Natural killer cell (primary cell): ENCODE measurements around the gene HBG2. TPM values are rescaled to one million over a fixed set of nuclear protein-coding genes. Genes with fewer than 3 reads are reported as not detected.

ENCODE experiments used
- ATAC-seq, 3 donors: fragments of 150-1000 bp in 2 of 3; fragments of 200-7000 bp in 1 of 3; cut with Tn5 transposase; 1 replicate in 1 of 3; 2 replicates in 2 of 3; pipeline ENCODE4 v1.10.0; 2021; ENCODE audit warnings: mild to moderate bottlenecking in 2 of 3, moderate library complexity in 2 of 3
- DNase-seq, 2 donors: peaks; one replicate each; pipeline versions ENCODE4 v3.0.0 to v3.0.0-alpha.2; 2013 to 2021; ENCODE audit warnings: mixed read lengths in 1 of 2
- H3K27ac ChIP-seq: one replicate; pipeline ENCODE4 v1.5.1; 2013; ENCODE audit warnings: mild to moderate bottlenecking, low read length
- H3K27me3 ChIP-seq: one replicate; pipeline ENCODE4 v1.6.1; 2013; ENCODE audit warnings: low read length; ENCODE audit not compliant: control insufficient read depth, insufficient read depth
- H3K36me3 ChIP-seq: one replicate; pipeline ENCODE4 v1.6.1; 2013; ENCODE audit warnings: low read length; ENCODE audit not compliant: control insufficient read depth, insufficient read depth
- H3K4me1 ChIP-seq: one replicate; pipeline ENCODE4 v1.6.1; 2013; ENCODE audit warnings: low read length; ENCODE audit not compliant: control insufficient read depth, insufficient read depth
- H3K4me3 ChIP-seq: one replicate; pipeline ENCODE4 v1.5.1; 2013; ENCODE audit warnings: low read length
- H3K9me3 ChIP-seq: one replicate; pipeline ENCODE4 v1.6.1; 2013; ENCODE audit warnings: low read length; ENCODE audit not compliant: control insufficient read depth, insufficient read depth
- H3K27ac Mint-ChIP-seq, 2 donors: one replicate each; pipeline ENCODE4 v1.8.0; 2022; ENCODE audit warnings: mild to moderate bottlenecking in 2 of 2, mixed read lengths in 2 of 2, moderate library complexity in 1 of 2
- H3K27me3 Mint-ChIP-seq, 2 donors: one replicate each; pipeline ENCODE4 v1.8.0; 2022; ENCODE audit warnings: low read depth in 2 of 2, mixed read lengths in 2 of 2
- H3K36me3 Mint-ChIP-seq: one replicate; pipeline ENCODE4 v1.8.0; 2022; ENCODE audit warnings: mixed read lengths
- H3K4me1 Mint-ChIP-seq, 2 donors: one replicate each; pipeline ENCODE4 v1.8.0; 2022; ENCODE audit warnings: mixed read lengths in 2 of 2
- H3K4me3 Mint-ChIP-seq: one replicate; pipeline ENCODE4 v1.8.0; 2022; ENCODE audit warnings: mild to moderate bottlenecking, moderate library complexity, mixed read lengths
- H3K9me3 Mint-ChIP-seq, 2 donors: one replicate each; pipeline ENCODE4 v1.8.0; 2022; ENCODE audit warnings: mixed read lengths in 2 of 2
- WGBS: methylation state at CpG from one replicate; pipeline ENCODE4 v1.1.7; 2013; ENCODE audit warnings: missing lambda C conversion rate; ENCODE audit not compliant: insufficient coverage; 5-methylcytosine and 5-hydroxymethylcytosine counted together
- intact Hi-C: fragments of 100-400 bp; cut with micrococcal nuclease; formaldehyde crosslinking; loops from one replicate; pipeline ENCODE4 v1.14.2; 2022
- total RNA-seq, 4 donors: library from RNA; stranded (reverse); fragments of 120-200 nt in 1 of 4; gene quantifications; one replicate each; pipeline versions ENCODE4 v1.2.3 to v1.2.4, GENCODE V29; 2013 to 2022
- TF ChIP-seq, protein P1 (sequence below): fragments of 200-600 bp; IDR thresholded peaks from one replicate; pipeline ENCODE4 v1.8.0; 2022; ENCODE audit warnings: antibody characterized with exemption

HBG2 gene
- total RNA-seq, 3 donors from 2014 or later (not counting 1 experiment from before 2014, with no cell fraction given) = not detected

DNA sequence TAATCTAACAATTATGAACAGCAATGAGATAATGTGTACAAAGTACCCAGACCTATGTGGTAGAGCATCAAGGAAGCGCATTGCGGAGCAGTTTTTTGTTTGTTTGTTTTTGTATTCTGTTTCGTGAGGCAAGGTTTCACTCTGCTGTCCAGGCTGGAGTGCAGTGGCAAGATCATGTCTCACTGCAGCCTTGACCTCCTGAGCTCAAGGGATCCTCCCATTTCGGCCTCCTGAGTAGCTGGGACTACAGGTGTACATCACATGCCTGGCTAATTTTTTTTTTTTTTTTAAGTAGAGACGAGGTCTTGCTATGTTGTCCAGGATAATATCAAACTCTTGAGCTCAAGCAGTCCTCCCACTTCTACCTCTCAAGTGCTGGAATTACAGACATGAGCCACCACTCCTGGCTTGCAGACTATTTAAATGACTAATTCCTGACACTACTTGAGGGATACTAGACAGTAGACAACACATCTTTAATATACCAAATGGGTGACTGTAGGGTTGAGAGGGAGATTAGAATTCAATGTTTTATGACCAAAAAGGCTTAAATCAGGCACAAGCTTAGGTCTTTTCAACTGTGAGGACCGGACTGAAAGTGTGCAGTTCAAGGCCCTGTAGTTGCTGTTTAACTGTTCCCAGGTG is 34.4 kb upstream of the HBG2 start:
- H3K4me3 ChIP-seq = no peak overlapping the region
- Mint-ChIP-seq H3K27me3 (no peaks in the 10 kb centered on the region), H3K36me3 (no peaks in the 10 kb centered on the region), H3K27ac (no peak overlapping the region), H3K4me3 (no peak overlapping the region), H3K9me3 (peaks cover 0 to 2% of the 10 kb centered on the region in 2 donors), H3K4me1 (no peaks in the 10 kb centered on the region)
- no peaks in the 10 kb centered on the region for H3K9me3 ChIP-seq
- intact Hi-C loops = no loop called here
- H3K27me3 ChIP-seq = no peaks in the 10 kb centered on the region
- ATAC-seq (no peak), DNase-seq (no peak)
- TF ChIP-seq, protein P1, sequence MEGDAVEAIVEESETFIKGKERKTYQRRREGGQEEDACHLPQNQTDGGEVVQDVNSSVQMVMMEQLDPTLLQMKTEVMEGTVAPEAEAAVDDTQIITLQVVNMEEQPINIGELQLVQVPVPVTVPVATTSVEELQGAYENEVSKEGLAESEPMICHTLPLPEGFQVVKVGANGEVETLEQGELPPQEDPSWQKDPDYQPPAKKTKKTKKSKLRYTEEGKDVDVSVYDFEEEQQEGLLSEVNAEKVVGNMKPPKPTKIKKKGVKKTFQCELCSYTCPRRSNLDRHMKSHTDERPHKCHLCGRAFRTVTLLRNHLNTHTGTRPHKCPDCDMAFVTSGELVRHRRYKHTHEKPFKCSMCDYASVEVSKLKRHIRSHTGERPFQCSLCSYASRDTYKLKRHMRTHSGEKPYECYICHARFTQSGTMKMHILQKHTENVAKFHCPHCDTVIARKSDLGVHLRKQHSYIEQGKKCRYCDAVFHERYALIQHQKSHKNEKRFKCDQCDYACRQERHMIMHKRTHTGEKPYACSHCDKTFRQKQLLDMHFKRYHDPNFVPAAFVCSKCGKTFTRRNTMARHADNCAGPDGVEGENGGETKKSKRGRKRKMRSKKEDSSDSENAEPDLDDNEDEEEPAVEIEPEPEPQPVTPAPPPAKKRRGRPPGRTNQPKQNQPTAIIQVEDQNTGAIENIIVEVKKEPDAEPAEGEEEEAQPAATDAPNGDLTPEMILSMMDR = no peak
- no peaks in the 10 kb centered on the region for H3K36me3 ChIP-seq
- H3K27ac ChIP-seq = no peak overlapping the region
- 80% methylated on average over 6 of the region's 6 CpGs for WGBS
- no peaks in the 10 kb centered on the region for H3K4me1 ChIP-seq

DNA sequence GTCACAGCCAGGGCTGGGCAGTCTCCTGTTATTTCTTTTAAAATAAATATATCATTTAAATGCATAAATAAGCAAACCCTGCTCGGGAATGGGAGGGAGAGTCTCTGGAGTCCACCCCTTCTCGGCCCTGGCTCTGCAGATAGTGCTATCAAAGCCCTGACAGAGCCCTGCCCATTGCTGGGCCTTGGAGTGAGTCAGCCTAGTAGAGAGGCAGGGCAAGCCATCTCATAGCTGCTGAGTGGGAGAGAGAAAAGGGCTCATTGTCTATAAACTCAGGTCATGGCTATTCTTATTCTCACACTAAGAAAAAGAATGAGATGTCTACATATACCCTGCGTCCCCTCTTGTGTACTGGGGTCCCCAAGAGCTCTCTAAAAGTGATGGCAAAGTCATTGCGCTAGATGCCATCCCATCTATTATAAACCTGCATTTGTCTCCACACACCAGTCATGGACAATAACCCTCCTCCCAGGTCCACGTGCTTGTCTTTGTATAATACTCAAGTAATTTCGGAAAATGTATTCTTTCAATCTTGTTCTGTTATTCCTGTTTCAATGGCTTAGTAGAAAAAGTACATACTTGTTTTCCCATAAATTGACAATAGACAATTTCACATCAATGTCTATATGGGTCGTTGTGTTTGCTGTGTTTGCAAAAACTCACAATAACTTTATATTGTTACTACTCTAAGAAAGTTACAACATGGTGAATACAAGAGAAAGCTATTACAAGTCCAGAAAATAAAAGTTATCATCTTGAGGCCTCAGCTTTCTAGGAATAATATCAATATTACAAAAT is 33.7 kb upstream of the HBG2 start:
- no peaks in the 10 kb centered on the region for H3K4me1 Mint-ChIP-seq

GRCh38 chr11:5286901-5287300 is 32.3 kb upstream of the HBG2 start:
- Mint-ChIP-seq H3K4me1 (no peaks in the 10 kb centered on the region), H3K27ac (no peak overlapping the region), H3K4me3 (no peak overlapping the region), H3K27me3 (no peaks in the 10 kb centered on the region), H3K36me3 (no peaks in the 10 kb centered on the region), H3K9me3 (peaks cover 0 to 3% of the 10 kb centered on the region in 2 donors)
- Histone ChIP-seq H3K36me3 (no peaks in the 10 kb centered on the region), H3K4me3 (no peak overlapping the region), H3K9me3 (no peaks in the 10 kb centered on the region), H3K27ac (no peak overlapping the region), H3K4me1 (no peaks in the 10 kb centered on the region), H3K27me3 (no peaks in the 10 kb centered on the region)
- 91% methylated on average over 2 of the region's 3 CpGs for WGBS
- ATAC-seq (no peak), DNase-seq (no peak)
- intact Hi-C loops = no loop called here
- TF ChIP-seq, protein P1 = no peak

More for the DNA sequence above, 33.7 kb upstream of the HBG2 start:
- Histone ChIP-seq H3K4me1 (no peaks in the 10 kb centered on the region), H3K4me3 (no peak overlapping the region), H3K9me3 (no peaks in the 10 kb centered on the region), H3K27me3 (no peaks in the 10 kb centered on the region), H3K27ac (no peak overlapping the region), H3K36me3 (no peaks in the 10 kb centered on the region)
- H3K27me3 Mint-ChIP-seq = no peaks in the 10 kb centered on the region
- no peak overlapping the region for H3K27ac Mint-ChIP-seq
- WGBS = 80% methylated on average over 5 of the region's 7 CpGs
- DNase-seq (no peak), ATAC-seq (no peak)
- intact Hi-C loops = no loop called here
- H3K4me3 Mint-ChIP-seq = no peak overlapping the region
- no peaks in the 10 kb centered on the region for H3K36me3 Mint-ChIP-seq
- TF ChIP-seq, protein P1 = no peak
- H3K9me3 Mint-ChIP-seq = peaks cover 0 to 2% of the 10 kb centered on the region in 2 donors
